Measurements from ENCODE around the gene DBNDD1.

GRCh38 chr16:90055371-90055770 lies 36.1 kb upstream of the DBNDD1 start:
- TF ChIP-seq YY1 (IDR thresholded peaks at IDR 0.05; ENCODE audit: low read depth) (no peak), EP300 (IDR thresholded peaks at IDR 0.05; ENCODE audit: borderline replicate concordance) (no peak), NFIC (IDR thresholded peaks at IDR 0.05) (no peak), RAD21 (IDR thresholded peaks at IDR 0.05; ENCODE audit: low read depth) (no peak), CREB1 (IDR thresholded peaks at IDR 0.05; ENCODE audit: low read depth) (no peak), TCF12 (IDR thresholded peaks at IDR 0.05; ENCODE audit: low read depth) (no peak), MAX (IDR thresholded peaks at IDR 0.05) (no peak), TEAD4 (IDR thresholded peaks at IDR 0.05) (no peak), REST (IDR thresholded peaks at IDR 0.05; ENCODE audit: low read depth) (no peak), FOXM1 (IDR thresholded peaks at IDR 0.05; ENCODE audit: borderline replicate concordance, low read depth) (no peak), USF1 (IDR thresholded peaks at IDR 0.05) (no peak), EGR1 (IDR thresholded peaks at IDR 0.05) (no peak), TAF1 (IDR thresholded peaks at IDR 0.05; ENCODE audit: low read depth) (no peak)

Measured in Ishikawa (cell line).